WTC11 (cell line): Measurements from ENCODE around the gene LPCAT3. TPM values are rescaled to one million over a fixed set of nuclear protein-coding genes. Genes with fewer than 3 reads are reported as not detected.

ENCODE experiments used
- ATF1 ChIP-seq: sonication (generic); formaldehyde crosslinking; IDR thresholded peaks from 2 replicates; pipeline ENCODE4 v1.8.1; 2023; ENCODE audit warnings: mild to moderate bottlenecking, moderate library complexity, missing genetic modification reagents
- CREB1 ChIP-seq: sonication (generic); formaldehyde crosslinking; IDR thresholded peaks from 2 replicates; pipeline ENCODE4 v1.8.0; 2023; ENCODE audit warnings: mild to moderate bottlenecking, missing genetic modification reagents
- MYBL2 ChIP-seq: sonication (generic); formaldehyde crosslinking; IDR thresholded peaks from 2 replicates; pipeline ENCODE4 v1.8.1; 2023; ENCODE audit warnings: mild to moderate bottlenecking, moderate library complexity, missing genetic modification reagents
- PRRX2 ChIP-seq: fragments of 250-450 bp; sonication (Bioruptor Pico); IDR thresholded peaks from 2 replicates; pipeline ENCODE4 v1.8.0; 2021; ENCODE audit warnings: mild to moderate bottlenecking
- SMAD4 ChIP-seq: sonication (generic); formaldehyde crosslinking; IDR thresholded peaks from 2 replicates; pipeline ENCODE4 v1.8.0; 2022; ENCODE audit warnings: mild to moderate bottlenecking, missing genetic modification reagents
- TCF7 ChIP-seq: sonication (generic); formaldehyde crosslinking; IDR thresholded peaks from 2 replicates; pipeline ENCODE4 v1.8.0; 2022; ENCODE audit warnings: mild to moderate bottlenecking, low read depth, missing genetic modification reagents, moderate library complexity
- TEAD4 ChIP-seq: sonication (generic); formaldehyde crosslinking; IDR thresholded peaks from 2 replicates; pipeline ENCODE4 v1.8.0; 2022; ENCODE audit warnings: mild to moderate bottlenecking, missing genetic modification reagents
- ZNF121 ChIP-seq: sonication (generic); formaldehyde crosslinking; IDR thresholded peaks from 2 replicates; pipeline ENCODE4 v1.8.0; 2023; ENCODE audit warnings: missing genetic modification reagents
- ZNF138 ChIP-seq: sonication (generic); formaldehyde crosslinking; conservative IDR thresholded peaks from 2 replicates; pipeline ENCODE4 v1.8.1; 2022; ENCODE audit warnings: mild to moderate bottlenecking, moderate library complexity, missing genetic modification reagents
- ZNF396 ChIP-seq: fragments of 250-450 bp; sonication (Bioruptor Pico); IDR thresholded peaks from 2 replicates; pipeline ENCODE4 v1.8.0; 2021; ENCODE audit warnings: mild to moderate bottlenecking, moderate library complexity, borderline replicate concordance
- ZNF423 ChIP-seq: fragments of 250-450 bp; sonication (Bioruptor Pico); IDR thresholded peaks from 2 replicates; pipeline ENCODE4 v2.1.2; 2022; ENCODE audit warnings: mild to moderate bottlenecking, moderate library complexity
- total RNA-seq: library from RNA; stranded (reverse); gene quantifications from 3 replicates; pipeline ENCODE4 v1.2.3, GENCODE V29; 2021
- TF ChIP-seq, protein P1 (sequence below): fragments of 250-450 bp; sonication (Bioruptor Pico); conservative IDR thresholded peaks from 2 replicates; pipeline ENCODE4 v1.9.0; 2021; ENCODE audit warnings: mild to moderate bottlenecking
- TF ChIP-seq, protein P2 (sequence below): sonication (generic); formaldehyde crosslinking; IDR thresholded peaks from 2 replicates; pipeline ENCODE4 v1.8.0; 2022; ENCODE audit warnings: mild to moderate bottlenecking, missing genetic modification reagents
- TF ChIP-seq, protein P3 (sequence below): sonication (generic); formaldehyde crosslinking; conservative IDR thresholded peaks from 2 replicates; pipeline ENCODE4 v1.8.1; 2022; ENCODE audit warnings: mild to moderate bottlenecking, missing genetic modification reagents
- TF ChIP-seq, protein P4 (sequence below): sonication (generic); formaldehyde crosslinking; IDR thresholded peaks from 2 replicates; pipeline ENCODE4 v1.8.0; 2023; ENCODE audit warnings: mild to moderate bottlenecking, missing genetic modification reagents
- TF ChIP-seq, protein P5 (sequence below): sonication (generic); formaldehyde crosslinking; IDR thresholded peaks from 2 replicates; pipeline ENCODE4 v1.8.0; 2022; ENCODE audit warnings: missing genetic modification reagents
- TF ChIP-seq, protein P6 (sequence below): fragments of 250-450 bp; sonication (Bioruptor Pico); IDR thresholded peaks from 2 replicates; pipeline ENCODE4 v2.1.2; 2022; ENCODE audit warnings: mild to moderate bottlenecking, moderate library complexity
- TF ChIP-seq, protein P7 (sequence below): sonication (generic); formaldehyde crosslinking; IDR thresholded peaks from 2 replicates; pipeline ENCODE4 v1.8.1; 2023; ENCODE audit warnings: mild to moderate bottlenecking, missing genetic modification reagents, moderate library complexity
- TF ChIP-seq, protein P8 (sequence below): sonication (generic); formaldehyde crosslinking; IDR thresholded peaks from 2 replicates; pipeline ENCODE4 v1.8.1; 2022; ENCODE audit warnings: low read depth, mild to moderate bottlenecking, moderate library complexity, missing genetic modification reagents, borderline replicate concordance

The LPCAT3 gene
- total RNA-seq, 1 experiment from 2014 or later = 40.0 TPM

DNA sequence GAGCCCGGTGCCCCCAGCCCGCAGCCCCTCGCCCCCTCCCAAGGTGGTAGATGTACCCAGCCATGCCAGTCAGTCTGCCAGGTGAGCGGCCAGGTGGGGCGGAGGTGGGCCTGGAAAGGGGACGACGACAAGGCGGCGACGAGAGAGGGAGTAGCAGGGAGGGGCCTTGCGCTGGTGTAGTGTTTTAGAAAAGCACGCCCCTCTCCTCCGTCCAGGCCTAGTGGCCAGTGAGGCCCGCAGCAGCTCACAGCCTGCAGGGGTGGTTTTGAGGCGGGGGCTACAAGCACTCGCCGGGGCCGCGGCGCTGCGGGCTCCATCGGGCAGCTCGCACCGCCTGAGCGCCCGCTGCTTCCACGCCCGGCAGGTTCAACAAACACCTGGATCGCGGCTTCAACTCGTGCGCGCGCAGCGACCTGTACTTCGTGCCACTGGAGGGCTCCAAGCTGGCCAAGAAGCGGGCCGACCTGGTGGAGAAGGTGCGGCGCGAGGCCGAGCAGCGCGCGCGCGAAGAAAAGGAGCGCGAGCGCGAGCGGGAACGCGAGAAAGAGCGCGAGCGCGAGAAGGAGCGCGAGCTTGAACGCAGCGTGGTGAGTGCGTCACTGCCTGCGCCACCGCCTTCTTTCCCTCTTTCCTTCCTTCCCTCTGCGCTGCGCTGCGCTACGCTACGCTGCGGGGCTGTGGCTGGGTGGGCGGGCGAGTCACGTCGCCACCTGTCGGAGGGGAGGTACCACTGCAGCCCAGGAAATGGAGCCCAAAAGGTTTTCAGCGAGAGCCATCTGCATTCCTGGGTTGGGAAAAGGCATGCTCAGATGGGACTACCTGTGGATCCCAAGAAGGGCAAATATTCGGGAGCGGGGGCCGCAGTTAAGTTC, 80.6 kb downstream of the LPCAT3 start (continued):
- TF ChIP-seq, protein P1, sequence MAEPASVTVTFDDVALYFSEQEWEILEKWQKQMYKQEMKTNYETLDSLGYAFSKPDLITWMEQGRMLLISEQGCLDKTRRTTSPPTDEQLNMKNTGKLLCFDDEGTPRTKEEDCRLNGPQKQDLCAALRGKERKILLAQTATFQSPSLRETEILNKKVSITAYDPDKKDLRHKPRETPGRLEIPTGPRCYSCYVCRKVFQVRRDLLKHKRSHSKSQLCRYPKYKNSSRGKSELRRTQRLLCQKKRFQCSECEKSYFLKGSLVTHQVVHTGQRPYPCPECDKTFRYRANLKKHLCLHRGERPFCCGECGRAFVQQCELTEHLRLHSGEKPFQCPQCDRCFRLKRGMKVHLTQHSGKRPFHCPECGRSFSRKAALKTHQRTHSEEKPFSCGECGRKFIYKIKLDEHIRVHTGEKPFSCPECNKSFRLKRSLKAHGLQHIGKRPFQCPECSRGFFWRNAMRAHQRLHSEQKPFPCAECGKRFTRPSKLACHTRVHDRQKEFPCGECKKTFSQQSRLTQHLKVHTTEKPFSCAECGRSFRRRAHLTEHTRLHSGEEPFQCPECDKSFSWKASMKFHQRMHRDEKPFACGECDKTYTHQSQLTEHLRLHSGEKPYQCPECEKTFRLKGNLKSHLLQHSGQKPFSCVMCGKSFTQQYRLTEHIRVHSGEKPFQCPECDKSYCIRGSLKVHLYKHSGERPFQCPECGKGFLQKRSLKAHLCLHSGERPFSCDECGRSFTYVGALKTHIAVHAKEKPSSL (CRISPR knock-in tag) = 0 out of 2 replicates have a peak, but pooled peaks have one; percentile 37
- TF ChIP-seq, protein P2, sequence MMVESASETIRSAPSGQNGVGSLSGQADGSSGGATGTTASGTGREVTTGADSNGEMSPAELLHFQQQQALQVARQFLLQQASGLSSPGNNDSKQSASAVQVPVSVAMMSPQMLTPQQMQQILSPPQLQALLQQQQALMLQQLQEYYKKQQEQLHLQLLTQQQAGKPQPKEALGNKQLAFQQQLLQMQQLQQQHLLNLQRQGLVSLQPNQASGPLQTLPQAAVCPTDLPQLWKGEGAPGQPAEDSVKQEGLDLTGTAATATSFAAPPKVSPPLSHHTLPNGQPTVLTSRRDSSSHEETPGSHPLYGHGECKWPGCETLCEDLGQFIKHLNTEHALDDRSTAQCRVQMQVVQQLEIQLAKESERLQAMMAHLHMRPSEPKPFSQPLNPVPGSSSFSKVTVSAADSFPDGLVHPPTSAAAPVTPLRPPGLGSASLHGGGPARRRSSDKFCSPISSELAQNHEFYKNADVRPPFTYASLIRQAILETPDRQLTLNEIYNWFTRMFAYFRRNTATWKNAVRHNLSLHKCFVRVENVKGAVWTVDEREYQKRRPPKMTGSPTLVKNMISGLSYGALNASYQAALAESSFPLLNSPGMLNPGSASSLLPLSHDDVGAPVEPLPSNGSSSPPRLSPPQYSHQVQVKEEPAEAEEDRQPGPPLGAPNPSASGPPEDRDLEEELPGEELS = peak; percentile 90
- TF ChIP-seq MYBL2 (CRISPR knock-in tag) (peak; percentile 80), ATF1 (CRISPR knock-in tag) (peak; percentile 86; the same call in 1 of the 2 replicates), ZNF423 (CRISPR knock-in tag) (no peak), SMAD4 (CRISPR knock-in tag) (no peak), ZNF121 (CRISPR knock-in tag) (peak; percentile 47; the same call in 1 of the 2 replicates), ZNF138 (CRISPR knock-in tag) (peak; percentile 85; the same call in 1 of the 2 replicates), TCF7 (CRISPR knock-in tag) (peak; percentile 88), ZNF396 (CRISPR knock-in tag) (no peak), TEAD4 (CRISPR knock-in tag) (peak; percentile 32; the same call in 1 of the 2 replicates), CREB1 (CRISPR knock-in tag) (peak; percentile 90), PRRX2 (peak; percentile 89; the same call in 1 of the 2 replicates)
- TF ChIP-seq, protein P3, sequence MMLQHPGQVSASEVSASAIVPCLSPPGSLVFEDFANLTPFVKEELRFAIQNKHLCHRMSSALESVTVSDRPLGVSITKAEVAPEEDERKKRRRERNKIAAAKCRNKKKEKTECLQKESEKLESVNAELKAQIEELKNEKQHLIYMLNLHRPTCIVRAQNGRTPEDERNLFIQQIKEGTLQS (CRISPR knock-in tag) = no peak
- TF ChIP-seq, protein P4, sequence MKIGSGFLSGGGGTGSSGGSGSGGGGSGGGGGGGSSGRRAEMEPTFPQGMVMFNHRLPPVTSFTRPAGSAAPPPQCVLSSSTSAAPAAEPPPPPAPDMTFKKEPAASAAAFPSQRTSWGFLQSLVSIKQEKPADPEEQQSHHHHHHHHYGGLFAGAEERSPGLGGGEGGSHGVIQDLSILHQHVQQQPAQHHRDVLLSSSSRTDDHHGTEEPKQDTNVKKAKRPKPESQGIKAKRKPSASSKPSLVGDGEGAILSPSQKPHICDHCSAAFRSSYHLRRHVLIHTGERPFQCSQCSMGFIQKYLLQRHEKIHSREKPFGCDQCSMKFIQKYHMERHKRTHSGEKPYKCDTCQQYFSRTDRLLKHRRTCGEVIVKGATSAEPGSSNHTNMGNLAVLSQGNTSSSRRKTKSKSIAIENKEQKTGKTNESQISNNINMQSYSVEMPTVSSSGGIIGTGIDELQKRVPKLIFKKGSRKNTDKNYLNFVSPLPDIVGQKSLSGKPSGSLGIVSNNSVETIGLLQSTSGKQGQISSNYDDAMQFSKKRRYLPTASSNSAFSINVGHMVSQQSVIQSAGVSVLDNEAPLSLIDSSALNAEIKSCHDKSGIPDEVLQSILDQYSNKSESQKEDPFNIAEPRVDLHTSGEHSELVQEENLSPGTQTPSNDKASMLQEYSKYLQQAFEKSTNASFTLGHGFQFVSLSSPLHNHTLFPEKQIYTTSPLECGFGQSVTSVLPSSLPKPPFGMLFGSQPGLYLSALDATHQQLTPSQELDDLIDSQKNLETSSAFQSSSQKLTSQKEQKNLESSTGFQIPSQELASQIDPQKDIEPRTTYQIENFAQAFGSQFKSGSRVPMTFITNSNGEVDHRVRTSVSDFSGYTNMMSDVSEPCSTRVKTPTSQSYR (CRISPR knock-in tag) = peak; percentile 87; the same call in 1 of the 2 replicates
- TF ChIP-seq, protein P5, sequence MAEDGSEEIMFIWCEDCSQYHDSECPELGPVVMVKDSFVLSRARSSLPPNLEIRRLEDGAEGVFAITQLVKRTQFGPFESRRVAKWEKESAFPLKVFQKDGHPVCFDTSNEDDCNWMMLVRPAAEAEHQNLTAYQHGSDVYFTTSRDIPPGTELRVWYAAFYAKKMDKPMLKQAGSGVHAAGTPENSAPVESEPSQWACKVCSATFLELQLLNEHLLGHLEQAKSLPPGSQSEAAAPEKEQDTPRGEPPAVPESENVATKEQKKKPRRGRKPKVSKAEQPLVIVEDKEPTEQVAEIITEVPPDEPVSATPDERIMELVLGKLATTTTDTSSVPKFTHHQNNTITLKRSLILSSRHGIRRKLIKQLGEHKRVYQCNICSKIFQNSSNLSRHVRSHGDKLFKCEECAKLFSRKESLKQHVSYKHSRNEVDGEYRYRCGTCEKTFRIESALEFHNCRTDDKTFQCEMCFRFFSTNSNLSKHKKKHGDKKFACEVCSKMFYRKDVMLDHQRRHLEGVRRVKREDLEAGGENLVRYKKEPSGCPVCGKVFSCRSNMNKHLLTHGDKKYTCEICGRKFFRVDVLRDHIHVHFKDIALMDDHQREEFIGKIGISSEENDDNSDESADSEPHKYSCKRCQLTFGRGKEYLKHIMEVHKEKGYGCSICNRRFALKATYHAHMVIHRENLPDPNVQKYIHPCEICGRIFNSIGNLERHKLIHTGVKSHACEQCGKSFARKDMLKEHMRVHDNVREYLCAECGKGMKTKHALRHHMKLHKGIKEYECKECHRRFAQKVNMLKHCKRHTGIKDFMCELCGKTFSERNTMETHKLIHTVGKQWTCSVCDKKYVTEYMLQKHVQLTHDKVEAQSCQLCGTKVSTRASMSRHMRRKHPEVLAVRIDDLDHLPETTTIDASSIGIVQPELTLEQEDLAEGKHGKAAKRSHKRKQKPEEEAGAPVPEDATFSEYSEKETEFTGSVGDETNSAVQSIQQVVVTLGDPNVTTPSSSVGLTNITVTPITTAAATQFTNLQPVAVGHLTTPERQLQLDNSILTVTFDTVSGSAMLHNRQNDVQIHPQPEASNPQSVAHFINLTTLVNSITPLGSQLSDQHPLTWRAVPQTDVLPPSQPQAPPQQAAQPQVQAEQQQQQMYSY (CRISPR knock-in tag) = no peak
- TF ChIP-seq, protein P6, sequence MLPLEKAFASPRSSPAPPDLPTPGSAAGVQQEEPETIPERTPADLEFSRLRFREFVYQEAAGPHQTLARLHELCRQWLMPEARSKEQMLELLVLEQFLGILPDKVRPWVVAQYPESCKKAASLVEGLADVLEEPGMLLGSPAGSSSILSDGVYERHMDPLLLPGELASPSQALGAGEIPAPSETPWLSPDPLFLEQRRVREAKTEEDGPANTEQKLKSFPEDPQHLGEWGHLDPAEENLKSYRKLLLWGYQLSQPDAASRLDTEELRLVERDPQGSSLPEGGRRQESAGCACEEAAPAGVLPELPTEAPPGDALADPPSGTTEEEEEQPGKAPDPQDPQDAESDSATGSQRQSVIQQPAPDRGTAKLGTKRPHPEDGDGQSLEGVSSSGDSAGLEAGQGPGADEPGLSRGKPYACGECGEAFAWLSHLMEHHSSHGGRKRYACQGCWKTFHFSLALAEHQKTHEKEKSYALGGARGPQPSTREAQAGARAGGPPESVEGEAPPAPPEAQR = no peak
- TF ChIP-seq, protein P7, sequence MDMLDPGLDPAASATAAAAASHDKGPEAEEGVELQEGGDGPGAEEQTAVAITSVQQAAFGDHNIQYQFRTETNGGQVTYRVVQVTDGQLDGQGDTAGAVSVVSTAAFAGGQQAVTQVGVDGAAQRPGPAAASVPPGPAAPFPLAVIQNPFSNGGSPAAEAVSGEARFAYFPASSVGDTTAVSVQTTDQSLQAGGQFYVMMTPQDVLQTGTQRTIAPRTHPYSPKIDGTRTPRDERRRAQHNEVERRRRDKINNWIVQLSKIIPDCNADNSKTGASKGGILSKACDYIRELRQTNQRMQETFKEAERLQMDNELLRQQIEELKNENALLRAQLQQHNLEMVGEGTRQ = no peak; the same call in none of the 2 replicates
- TF ChIP-seq, protein P8, sequence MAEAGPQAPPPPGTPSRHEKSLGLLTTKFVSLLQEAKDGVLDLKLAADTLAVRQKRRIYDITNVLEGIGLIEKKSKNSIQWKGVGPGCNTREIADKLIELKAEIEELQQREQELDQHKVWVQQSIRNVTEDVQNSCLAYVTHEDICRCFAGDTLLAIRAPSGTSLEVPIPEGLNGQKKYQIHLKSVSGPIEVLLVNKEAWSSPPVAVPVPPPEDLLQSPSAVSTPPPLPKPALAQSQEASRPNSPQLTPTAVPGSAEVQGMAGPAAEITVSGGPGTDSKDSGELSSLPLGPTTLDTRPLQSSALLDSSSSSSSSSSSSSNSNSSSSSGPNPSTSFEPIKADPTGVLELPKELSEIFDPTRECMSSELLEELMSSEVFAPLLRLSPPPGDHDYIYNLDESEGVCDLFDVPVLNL = peak; percentile 93
